ENCODE measurements around the gene MFF.

DNA sequence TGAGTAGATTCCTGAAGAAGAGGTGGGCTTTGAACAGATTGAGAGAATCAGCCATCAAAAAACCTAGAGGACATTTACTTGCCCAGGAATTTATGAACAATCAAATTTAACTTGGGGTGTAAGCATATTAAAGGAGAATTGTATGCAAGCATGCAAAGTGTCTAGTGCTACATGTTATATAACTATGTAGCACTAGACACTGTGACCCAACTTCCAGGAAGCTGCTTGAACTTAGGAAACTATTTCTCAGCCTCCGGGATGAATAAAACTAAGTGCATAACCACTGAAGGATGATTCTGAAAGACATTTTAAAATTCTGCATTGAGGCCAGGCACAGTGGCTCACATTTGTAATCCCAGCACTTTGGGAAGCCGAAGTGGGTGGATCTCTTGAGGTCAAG is 12.4 kb downstream of the MFF start:
- TF ChIP-seq ZNF274 (IDR thresholded peaks at IDR 0.05; ENCODE audit: low read depth, low read length): no peak
- no peak for TF ChIP-seq YY1 (IDR thresholded peaks at IDR 0.05; ENCODE audit: insufficient read depth, insufficient read length)
